NCI-H524 (cell line): ENCODE data around the gene DNAJC5G.
"Not testable (repeated sequence)": the region's sequence is repeated elsewhere in the genome, so short reads cannot be mapped to it uniquely, and the experiment has no call there.

ENCODE experiments used
- DNase-seq, 2 experiments: peaks; one replicate each; lab custom pipeline; 2025; lab: John Stamatoyannopoulos, UW

Gene DNAJC5G

GRCh38 chr2:27255187-27255586 lies 20.0 kb upstream of the DNAJC5G start:
- no peak for DNase-seq

GRCh38 chr2:27255660-27256059 lies 19.6 kb upstream of the DNAJC5G start:
- no peak for DNase-seq

- DNase-seq, result no peak
Observed at GRCh38 chr2:27256855-27257454, 18.3 kb upstream of the DNAJC5G start.

DNA sequence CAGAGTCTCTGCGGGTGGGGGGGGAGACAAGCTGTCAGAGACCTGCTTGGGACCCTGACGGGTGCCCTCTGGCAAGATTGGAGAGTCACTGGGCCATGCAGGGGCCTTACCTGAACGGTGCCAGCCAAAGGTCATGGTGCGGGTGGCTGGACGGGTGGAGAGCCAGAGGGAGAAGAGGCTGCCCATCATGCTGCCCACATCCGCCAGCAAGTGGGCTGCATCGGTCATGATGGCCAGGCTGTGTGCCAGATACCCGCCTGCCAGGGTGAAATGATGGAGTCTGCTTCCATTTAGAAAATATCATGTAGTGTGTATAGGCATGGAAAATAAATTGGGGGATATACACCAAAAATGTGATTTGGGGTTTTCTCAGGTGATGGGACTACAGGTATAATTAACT lies 17.2 kb upstream of the DNAJC5G start:
- no peak for DNase-seq

DNA sequence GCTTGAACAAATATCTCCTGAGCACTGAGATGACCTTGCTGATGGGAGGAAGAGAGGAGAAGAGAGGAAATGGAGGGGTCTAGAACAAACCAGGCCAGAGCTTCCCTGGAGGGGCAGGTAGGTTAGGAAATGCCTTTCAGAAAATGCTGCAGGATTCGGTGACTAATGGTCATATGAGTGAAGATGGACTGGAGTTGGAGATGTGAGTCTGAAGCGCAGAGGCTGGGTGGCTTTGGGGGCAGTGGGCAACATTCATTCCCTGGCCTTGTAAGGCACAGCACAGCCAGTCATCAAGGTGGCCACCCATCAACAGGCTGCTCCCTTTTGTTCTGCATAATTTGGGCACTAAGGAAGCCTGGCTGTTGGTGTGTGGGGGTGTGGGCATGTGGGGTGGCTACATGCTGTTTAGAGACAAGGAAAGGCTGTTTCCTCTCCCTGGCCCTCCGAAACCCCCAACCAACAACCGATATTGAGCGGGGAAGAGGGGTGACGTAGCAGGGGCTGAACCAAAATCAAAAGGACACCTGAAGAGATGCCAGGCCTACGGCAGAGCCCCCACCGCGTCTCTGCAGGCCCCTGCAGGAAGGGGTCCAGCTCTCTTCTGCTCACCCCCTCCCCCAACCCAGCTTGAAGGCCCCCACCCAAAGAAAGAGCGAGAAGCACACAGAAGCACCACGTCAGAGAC lies 13.8 kb upstream of the DNAJC5G start:
- no peak for DNase-seq

DNA sequence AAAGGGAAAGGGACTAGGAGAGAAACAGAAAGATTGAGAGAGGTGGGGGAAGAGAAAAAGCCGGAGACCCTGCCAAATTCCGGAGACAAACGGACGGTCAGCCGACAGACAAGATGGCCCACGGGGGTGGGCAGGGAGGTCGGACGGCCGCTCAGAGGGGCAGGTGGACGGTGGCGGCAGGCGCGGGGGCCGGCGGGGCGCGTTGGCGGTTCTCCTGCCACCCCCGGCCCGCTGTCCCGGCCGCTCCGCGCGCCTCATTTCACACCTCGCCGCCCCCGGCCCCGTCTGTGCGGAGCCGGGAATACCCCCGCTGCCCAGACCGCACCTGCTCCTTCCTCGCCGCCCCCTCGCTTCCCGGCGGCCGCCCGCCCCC lies 13.3 kb upstream of the DNAJC5G start:
- no peak for DNase-seq

DNA sequence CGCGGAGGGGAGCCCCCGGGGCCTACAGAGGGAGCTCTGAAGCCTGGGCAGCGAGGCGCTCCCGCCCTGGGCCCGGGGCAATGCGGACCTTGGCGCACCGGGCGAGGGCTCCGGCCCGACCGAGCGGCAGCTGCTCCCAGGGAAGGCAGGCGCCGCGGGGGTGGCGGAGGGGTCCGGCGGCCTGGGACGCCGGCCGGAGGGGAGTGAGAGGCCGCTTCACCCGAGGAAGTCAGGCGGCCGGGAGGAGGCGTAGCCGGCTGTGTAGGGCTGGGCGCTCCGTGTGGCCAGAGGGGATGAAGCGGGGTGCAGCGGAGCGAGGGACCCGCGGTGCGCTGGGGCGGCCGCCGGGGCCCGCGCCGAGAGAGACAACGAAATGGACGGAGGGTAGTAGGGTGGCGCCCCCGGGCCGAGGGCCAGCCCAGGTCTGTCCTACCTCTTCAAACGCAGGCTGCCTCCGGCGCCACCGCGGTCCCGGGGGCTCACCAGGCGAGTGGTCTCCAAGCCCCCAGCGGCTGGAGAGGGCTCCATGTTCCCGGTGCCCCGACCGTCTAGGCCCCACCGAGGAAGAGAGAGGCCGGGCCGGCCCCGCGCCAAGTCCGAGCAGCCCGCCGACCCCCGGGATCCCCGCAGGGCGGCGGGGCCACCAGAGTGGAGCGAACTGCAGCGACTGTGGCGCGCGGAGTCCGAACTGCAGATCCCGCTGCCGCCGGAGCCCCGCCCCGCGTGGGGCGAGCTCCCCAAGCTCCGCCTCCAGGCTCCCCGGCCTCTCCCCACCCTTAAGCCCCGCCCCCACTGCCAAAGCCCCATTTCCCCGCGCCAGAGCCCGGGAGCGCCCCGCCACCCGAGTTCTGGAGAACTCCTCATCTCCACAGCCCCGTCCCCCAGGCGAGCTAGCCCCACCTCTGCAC lies 12.6 kb upstream of the DNAJC5G start, which contains the start of gene SLC30A3:
Gene SLC30A3, minus strand, starts transcription at position 669 of the 908 bp plus-strand sequence. Its CDS starts 141 bp downstream, at position 528.
- peak; percentile 53 to 71 for DNase-seq

DNA sequence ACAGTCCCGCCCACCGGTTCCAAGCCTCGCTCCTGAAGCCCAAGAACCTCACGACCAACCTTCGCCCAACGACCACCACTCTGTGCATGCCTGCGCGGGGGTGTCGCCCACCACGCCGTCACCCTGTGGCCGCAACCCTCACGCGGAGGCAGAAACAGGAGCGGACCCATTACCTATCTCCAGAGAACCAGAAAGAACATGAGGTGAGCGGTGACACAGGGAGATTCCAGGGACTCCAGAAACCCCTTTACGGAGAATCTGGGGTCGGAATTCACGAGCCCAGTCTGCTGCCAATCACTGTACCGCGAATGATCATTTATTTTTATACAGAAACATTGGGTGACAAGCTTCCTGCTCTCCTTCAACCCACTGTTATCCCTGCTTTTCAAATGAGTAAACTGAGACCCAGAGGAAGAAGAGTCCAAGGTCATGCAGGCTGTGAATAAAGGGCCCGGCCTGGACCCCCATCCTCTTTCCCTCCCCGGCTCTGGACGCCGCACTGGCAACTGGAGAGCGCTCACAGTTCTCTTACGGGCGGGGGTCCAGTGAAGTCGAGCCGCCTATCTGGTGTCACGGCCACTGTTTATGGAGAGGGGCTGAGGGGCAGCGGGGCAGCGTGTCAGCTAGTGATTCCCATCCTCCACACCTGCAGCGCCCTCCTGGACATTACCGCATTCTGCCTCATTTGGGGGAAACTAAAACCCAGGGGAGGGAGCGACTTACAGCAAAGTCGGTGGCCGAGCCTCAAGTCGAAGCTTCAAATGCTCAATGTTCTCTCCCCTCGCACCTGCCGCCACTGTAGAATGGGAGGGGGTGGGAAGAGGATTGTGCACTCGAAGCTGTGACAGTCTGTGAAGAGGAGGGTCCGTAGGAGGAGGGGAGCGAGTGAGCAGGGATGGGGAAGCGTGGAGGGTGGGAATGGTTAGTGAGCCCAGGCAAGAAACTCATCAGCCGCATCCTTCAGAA lies 11.7 kb upstream of the DNAJC5G start:
- DNase-seq, result peak; percentile 48 to 67

- DNase-seq, result peak; percentile 36 to 62
Observed at GRCh38 chr2:27264253-27264752, 10.9 kb upstream of the DNAJC5G start.

GRCh38 chr2:27264753-27265535 lies 10.3 kb upstream of the DNAJC5G start:
- peak; percentile 71 to 82 for DNase-seq

- DNase-seq, result no peak
Observed at GRCh38 chr2:27265536-27265870, 9.7 kb upstream of the DNAJC5G start.

DNA sequence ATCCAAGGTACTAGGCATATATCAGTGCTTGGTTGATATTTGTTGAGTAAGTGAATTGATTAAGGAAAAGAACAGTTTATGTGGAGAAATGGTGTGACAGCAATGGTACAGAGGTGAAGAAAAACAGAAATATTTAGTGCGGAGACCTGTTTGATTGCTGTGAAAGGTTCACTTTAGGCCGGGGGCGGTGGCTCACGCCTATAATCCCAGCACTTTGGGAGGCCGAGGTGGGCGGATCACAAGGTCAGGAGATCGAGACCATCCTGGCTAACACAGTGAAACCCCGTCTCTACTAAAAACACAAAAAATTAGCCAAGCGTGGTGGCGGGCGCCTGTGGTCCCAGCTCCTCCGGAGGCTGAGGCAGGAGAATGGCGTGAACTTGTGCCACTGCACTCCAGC lies 6.9 kb upstream of the DNAJC5G start:
- DNase-seq, result not testable (repeated sequence)

- DNase-seq, result no peak
Observed at GRCh38 chr2:27270131-27270530, 5.1 kb upstream of the DNAJC5G start.

GRCh38 chr2:27270670-27271069 lies 4.6 kb upstream of the DNAJC5G start:
- no peak for DNase-seq

DNA sequence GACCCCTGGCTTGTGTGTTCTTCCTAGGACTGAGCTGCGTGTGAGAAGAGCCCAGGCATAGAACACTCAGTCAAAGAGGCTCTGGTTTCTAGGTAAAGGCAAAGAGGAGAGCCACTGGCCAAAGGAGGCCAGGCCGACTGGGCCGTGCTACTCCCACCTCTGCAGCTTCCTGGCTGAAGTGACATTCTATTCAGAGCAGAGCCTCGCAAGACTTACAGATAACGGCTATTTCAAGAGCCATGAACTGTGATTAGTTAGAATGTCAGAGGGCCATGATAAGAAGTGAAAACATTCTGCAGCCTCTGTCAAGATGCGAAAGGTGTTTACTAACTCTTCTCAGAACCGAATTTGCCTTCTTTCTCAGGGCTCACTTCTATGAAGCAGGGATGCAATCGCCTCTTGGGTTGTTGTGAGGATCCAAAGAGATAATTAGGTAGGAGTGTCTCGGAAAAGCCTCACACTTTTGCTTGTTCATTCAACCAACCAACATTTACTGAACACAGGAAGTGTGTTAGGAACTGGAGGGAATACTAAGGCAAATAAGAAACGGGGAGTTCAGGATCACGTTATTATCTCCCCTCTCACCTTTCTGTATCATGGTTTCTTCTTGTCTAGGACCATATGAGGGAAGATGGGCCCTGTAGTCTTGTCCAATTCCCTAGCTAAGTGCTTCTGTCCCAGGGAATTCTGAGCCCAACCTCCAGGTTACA lies 3.4 kb upstream of the DNAJC5G start:
- DNase-seq, result no peak

GRCh38 chr2:27272537-27273522 lies 2.4 kb upstream of the DNAJC5G start:
- peak in 1 of 2 experiments; percentile 42 for DNase-seq

GRCh38 chr2:27278010-27278409 lies 2.8 kb downstream of the DNAJC5G start:
- no peak for DNase-seq

DNA sequence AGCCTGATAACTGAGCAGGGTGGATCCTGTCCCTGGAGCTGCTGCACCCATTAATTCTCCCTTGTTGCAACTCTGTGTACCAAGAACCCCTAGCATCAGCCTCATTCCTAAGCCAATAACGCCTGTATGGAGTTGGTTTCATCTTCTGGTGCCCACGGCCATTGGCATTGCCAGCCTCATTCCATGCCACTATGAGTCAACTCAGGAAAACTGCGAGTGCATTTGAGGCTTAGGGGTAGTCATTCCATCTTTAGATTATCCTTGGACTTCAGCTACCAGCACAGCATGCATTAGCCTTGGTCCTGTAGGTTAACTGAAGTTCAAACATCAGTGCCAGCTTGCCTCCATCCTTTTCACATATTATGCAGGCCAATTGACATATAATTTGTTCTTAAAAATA lies 5.6 kb downstream of the DNAJC5G start:
- DNase-seq, result no peak

DNA sequence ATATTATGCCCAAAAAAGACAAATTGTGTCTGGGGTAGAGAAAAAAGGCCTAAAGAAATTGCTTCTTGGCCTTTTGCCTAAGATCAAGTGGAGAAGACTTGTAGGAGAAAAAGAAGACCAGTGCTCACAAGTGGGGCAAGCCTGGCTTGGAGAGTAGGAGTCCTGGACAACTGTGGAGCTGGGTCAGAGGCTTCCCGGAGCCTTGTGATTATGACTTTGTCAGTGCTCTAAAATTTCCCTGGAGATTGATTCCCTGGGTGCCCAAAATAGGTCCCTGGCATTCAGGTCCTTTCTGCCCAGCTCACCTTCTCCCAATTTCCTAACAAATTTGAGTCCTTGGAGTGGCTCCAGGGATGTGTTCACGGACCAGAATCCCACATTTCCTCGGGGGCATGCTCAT lies 6.2 kb downstream of the DNAJC5G start:
- DNase-seq, result no peak
